Pancreas (tissue), 10 donors: ENCODE results near the gene TYRO3. TPM values are rescaled to one million over a fixed set of nuclear protein-coding genes. Genes with fewer than 3 reads are reported as not detected.

Source experiments
- ATAC-seq, 4 donors: fragments of 200-7000 bp; cut with Tn5 transposase; one replicate each; pipeline versions ENCODE4 v1.8.0 to v1.9.1; 2020; ENCODE audit warnings: mild to moderate bottlenecking in 4 of 4, moderate library complexity in 4 of 4
- DNase-seq, 6 donors: peaks; one replicate each; pipeline ENCODE4 v3.0.0-alpha.2; 2020
- FAIRE-seq: peaks from 2 replicates; lab custom pipeline; 2012; peaks lifted over from hg19 to GRCh38; lab: Jason Lieb, UNC
- H3K27ac ChIP-seq, 4 donors: fragments of 200-600 bp; sonication (generic); 1 replicate in 3 of 4; 2 replicates in 1 of 4; pipeline versions ENCODE4 v1.5.0 to v1.8.0; 2020
- H3K27me3 ChIP-seq, 4 donors: fragments of 200-600 bp; one replicate each; pipeline ENCODE4 v1.8.0; 2021
- H3K36me3 ChIP-seq, 3 donors: fragments of 200-600 bp; sonication (generic) in 1 of 3; one replicate each; pipeline versions ENCODE4 v1.5.0 to v1.8.0; 2020 to 2021
- H3K4me1 ChIP-seq, 3 donors: fragments of 200-600 bp; one replicate each; pipeline ENCODE4 v1.8.0; 2021
- H3K4me3 ChIP-seq, 4 donors: fragments of 200-600 bp; sonication (generic) in 2 of 4; one replicate each; pipeline versions ENCODE4 v1.5.0 to v1.8.0; 2020 to 2021
- H3K9me3 ChIP-seq, 4 donors: fragments of 200-600 bp; one replicate each; pipeline ENCODE4 v1.8.0; 2021
- CTCF ChIP-seq, 4 donors: fragments of 200-600 bp; sonication (generic) in 3 of 4; IDR thresholded peaks; one replicate each; pipeline versions ENCODE4 v1.5.0 to v1.8.0; 2021; ENCODE audit warnings: antibody characterized with exemption in 4 of 4
- WGBS, 2 donors: extraction: QIAGEN DNeasy Blood & Tissue Kit; methylation state at CpG; one replicate each; pipeline ENCODE4 v1.1.7; 2013; 5-methylcytosine and 5-hydroxymethylcytosine counted together
- intact Hi-C, 3 donors: fragments of 100-400 bp; cut with DNase I; formaldehyde crosslinking; loops; one replicate each; pipeline versions ENCODE4 v1.11.1 to v1.14.2; 2022
- polyA plus RNA-seq, 2 donors: library from polyadenylated mRNA; stranded (reverse); fragments of 200-250 nt; gene quantifications; one replicate each; pipeline ENCODE4 v1.2.3, GENCODE V29; 2013
- total RNA-seq, 6 donors: library from RNA; stranded (reverse); fragmentation: NEBNext Ultra II Directional in 4 of 6; extraction: Animal tissue kit (Norgen Biotek cat#: 25700) in 4 of 6; gene quantifications; one replicate each; pipeline versions ENCODE4 v1.2.1 to v1.2.4, GENCODE V29; 2021 to 2023
- donor health status: healthy with polysubstance abuse.
- donor health status: DM: no; HTN: no; CAD: no; lungs with moderate emphysema.
- donor health status: DM: no; HTN: no; CAD: no.
- donor health status: control.
- donor health status: control.
- donor health status: Bipolar disorder and iron deficiency.
- donor health status: DM: yes; HTN: yes; CAD: no.
- donor health status: DM: no; HTN: no; CAD: no.
- donor health status: DM: no; HTN: no; CAD: no.
- donor health status: DM: yes; HTN: yes; CAD: no.

TYRO3 gene
- total and polyA plus RNA-seq, 8 donors: 7.3 to 14.4 (median 9.9) TPM

GRCh38 chr15:41609123-41609522, 50.1 kb downstream of the TYRO3 start:
- Histone ChIP-seq H3K36me3 (no peaks in the 10 kb centered on the region), H3K4me1 (peaks cover 0 to 3% (median 0%) of the 10 kb centered on the region in 3 donors), H3K27ac (no peak overlapping the region), H3K27me3 (no peaks in the 10 kb centered on the region), H3K9me3 (no peaks in the 10 kb centered on the region), H3K4me3 (no peak overlapping the region)
- FAIRE-seq: no peak
- no peak for DNase-seq
- 90 to 96% methylated on average over 1 of the region's 1 CpG for WGBS, 2 donors
- TF ChIP-seq CTCF (IDR thresholded peaks at IDR 0.05): no peak
- no peak for ATAC-seq
- intact Hi-C loops: loop anchor here in 1 of 3 donors (10.0 kb wide), 1 partner anchor 196 kb away; no protein-coding TSS in a partner anchor

GRCh38 chr15:41610048-41610447, 51.0 kb downstream of the TYRO3 start:
- ATAC-seq (no peak), DNase-seq (no peak), FAIRE-seq (no peak)
- no peaks in the 10 kb centered on the region for H3K36me3 ChIP-seq
- H3K9me3 ChIP-seq: no peaks in the 10 kb centered on the region
- no peak overlapping the region for H3K4me3 ChIP-seq
- 63 to 78% methylated on average over 4 of the region's 4 CpGs for WGBS, 2 donors
- H3K27ac ChIP-seq: no peak overlapping the region
- no peaks in the 10 kb centered on the region for H3K4me1 ChIP-seq
- intact Hi-C loops: no loop called here
- no peaks in the 10 kb centered on the region for H3K27me3 ChIP-seq
- no peak for TF ChIP-seq CTCF (IDR thresholded peaks at IDR 0.05)

GRCh38 chr15:41620536-41621199, 61.7 kb downstream of the TYRO3 start:
- no peaks in the 10 kb centered on the region for H3K36me3 ChIP-seq
- peak overlapping the region; percentile 58 to 85 (median 80) for H3K27ac ChIP-seq
- H3K27me3 ChIP-seq: no peaks in the 10 kb centered on the region
- peak overlapping the region; percentile 38 to 63 (median 56) for H3K4me3 ChIP-seq
- H3K9me3 ChIP-seq: no peaks in the 10 kb centered on the region
- intact Hi-C loops: no loop called here
- peak in 2 of 4 donors; percentile 5 to 34 for ATAC-seq
- no peaks in the 10 kb centered on the region for H3K4me1 ChIP-seq
- WGBS, 2 donors: 13% methylated on average over 18 of the region's 18 CpGs
- no peak for TF ChIP-seq CTCF (IDR thresholded peaks at IDR 0.05)
- FAIRE-seq: no peak
- no peak for DNase-seq

GRCh38 chr15:41621200-41622193, 62.5 kb downstream of the TYRO3 start:
- 2% methylated on average over 89 to 104 of the region's 104 CpGs for WGBS, 2 donors
- Histone ChIP-seq H3K4me3 (peak overlapping the region; percentile 38 to 63 (median 56)), H3K4me1 (no peaks in the 10 kb centered on the region), H3K27ac (peak overlapping the region; percentile 58 to 85 (median 80)), H3K36me3 (no peaks in the 10 kb centered on the region), H3K27me3 (no peaks in the 10 kb centered on the region), H3K9me3 (no peaks in the 10 kb centered on the region)
- FAIRE-seq: no peak
- DNase-seq: peak; percentile 80 to 90 (median 84)
- intact Hi-C loops: no loop called here
- TF ChIP-seq CTCF (IDR thresholded peaks at IDR 0.05): no peak
- peak; percentile 84 to 92 (median 89) for ATAC-seq
